Measurements from ENCODE around the gene C5AR1. TPM values are rescaled to one million over a fixed set of nuclear protein-coding genes. Genes with fewer than 3 reads are reported as not detected.

The C5AR1 gene
- total and polyA plus RNA-seq, 4 donors = 1.8 to 5.3 (median 3.2) TPM

- TF ChIP-seq REST (IDR thresholded peaks at IDR 0.05) (peak; percentile 70), RXRA (IDR thresholded peaks at IDR 0.05) (peak; percentile 87 to 95)
These were observed 5.6 kb downstream of the C5AR1 start (continued) for GRCh38 chr19:47315125-47315821.

- Histone ChIP-seq H3K36me3 (ENCODE audit: control insufficient read depth in 4 of 4, insufficient read depth in 3 of 4, low read depth in 1 of 4, low read length in 3 of 4) (no peaks in the 10 kb centered on the region), H3K4me1 (ENCODE audit: control insufficient read depth in 4 of 4, insufficient read depth in 4 of 4, low read length in 3 of 4) (peaks cover 3 to 6% (median 3%) of the 10 kb centered on the region in 4 donors), H3K9me3 (ENCODE audit: control insufficient read depth in 4 of 4, low read length in 3 of 4) (no peaks in the 10 kb centered on the region), H3K4me3 (ENCODE audit: low read depth in 1 of 3, low read length in 3 of 3) (no peak overlapping the region), H3K9ac (ENCODE audit: low read depth in 1 of 2, low read length in 2 of 2) (no peak overlapping the region), H3K27ac (ENCODE audit: low read depth in 1 of 2, low read length in 2 of 2) (no peak overlapping the region), H3K27me3 (ENCODE audit: control insufficient read depth in 4 of 4, insufficient read depth in 4 of 4, low read length in 3 of 4) (no peaks in the 10 kb centered on the region)
- TF ChIP-seq YY1 (IDR thresholded peaks at IDR 0.05) = no peak
- no peak for TF ChIP-seq MAX (IDR thresholded peaks at IDR 0.05)
- TF ChIP-seq FOXA2 (IDR thresholded peaks at IDR 0.05) = no peak
- no peak for TF ChIP-seq HNF4A (conservative IDR thresholded peaks at IDR 0.05)
- TF ChIP-seq CTCF (IDR thresholded peaks at IDR 0.05; ENCODE audit: low read depth, low read length, missing input control) = no peak
- TF ChIP-seq GABPA (IDR thresholded peaks at IDR 0.05 in 1 of 2, conservative IDR thresholded peaks at IDR 0.05 in 1 of 2) = no peak
- no peak for TF ChIP-seq NR2F2 (IDR thresholded peaks at IDR 0.05)
- no peak for TF ChIP-seq SP1 (IDR thresholded peaks at IDR 0.05)
- no peak for TF ChIP-seq TAF1 (conservative IDR thresholded peaks at IDR 0.05)
- TF ChIP-seq RXRA (IDR thresholded peaks at IDR 0.05) = no peak
- no peak for TF ChIP-seq RAD21 (IDR thresholded peaks at IDR 0.05)
- no peak for TF ChIP-seq REST (IDR thresholded peaks at IDR 0.05)
- WGBS = 90% methylated on average over 4 of the region's 4 CpGs
- no peak for DNase-seq (ENCODE audit: low spot score)
These were observed 6.9 kb downstream of the C5AR1 start for GRCh38 chr19:47316513-47316912.

All from liver (tissue), 9 donors.